Activated CD8-positive, alpha-beta T cell treated with anti-CD3 and anti-CD28 coated beads for 36 hours (primary cell): ENCODE results near the gene INPP5A. TPM values are rescaled to one million over a fixed set of nuclear protein-coding genes. Genes with fewer than 3 reads are reported as not detected.

ENCODE experiments used
- ATAC-seq: fragments of 200-7000 bp; cut with Tn5 transposase; one replicate; pipeline ENCODE4 v1.10.0; 2021; ENCODE audit warnings: mild to moderate bottlenecking, moderate library complexity
- CTCF ChIA-PET: fragments of 350-600 bp; sonication (Branson Sonifier 250); formaldehyde crosslinking; loops from one replicate; lab custom pipeline; 2021; ENCODE audit warnings: antibody characterized with exemption; lab: Charles Lee
- POLR2A ChIA-PET: fragments of 350-600 bp; sonication (Branson Sonifier 250); formaldehyde crosslinking; loops from one replicate; lab custom pipeline; 2021; ENCODE audit warnings: antibody characterized with exemption; lab: Charles Lee
- DNase-seq: peaks from one replicate; pipeline ENCODE4 v3.0.0-alpha.2; 2020
- H3K27ac Mint-ChIP-seq: one replicate; pipeline ENCODE4 v1.8.0; 2021; ENCODE audit warnings: mild to moderate bottlenecking, mixed read lengths
- H3K27me3 Mint-ChIP-seq: one replicate; pipeline ENCODE4 v1.8.0; 2021; ENCODE audit warnings: mixed read lengths
- H3K36me3 Mint-ChIP-seq: one replicate; pipeline ENCODE4 v1.8.0; 2021; ENCODE audit warnings: low read depth, mixed read lengths
- H3K4me1 Mint-ChIP-seq: one replicate; pipeline ENCODE4 v1.8.0; 2021; ENCODE audit warnings: low read depth, mixed read lengths
- H3K4me3 Mint-ChIP-seq: one replicate; pipeline ENCODE4 v1.8.0; 2021; ENCODE audit warnings: mild to moderate bottlenecking, moderate library complexity, mixed read lengths
- H3K9me3 Mint-ChIP-seq: one replicate; pipeline ENCODE4 v1.8.0; 2021; ENCODE audit warnings: mixed read lengths
- CTCF ChIP-seq: fragments of 200-600 bp; IDR thresholded peaks from one replicate; pipeline ENCODE4 v1.8.0; 2022; ENCODE audit warnings: antibody characterized with exemption, mild to moderate bottlenecking
- intact Hi-C: fragments of 100-400 bp; cut with micrococcal nuclease; formaldehyde crosslinking; loops from one replicate; pipeline ENCODE4 v1.10.0; 2022
- total RNA-seq, 2 experiments: library from RNA; stranded (reverse); gene quantifications; one replicate each; pipeline ENCODE4 v1.2.3, GENCODE V29; 2021

Gene INPP5A
- total RNA-seq, 2 experiments from 2014 or later, result 9.6 to 10.4 TPM

GRCh38 chr10:132730573-132730953 is 193.0 kb downstream of the INPP5A start:
- ChIA-PET CTCF (no interaction called here), POLR2A (no interaction called here)
- no peak for TF ChIP-seq CTCF
- no peak for ATAC-seq
- H3K27ac Mint-ChIP-seq, result no peak overlapping the region
- DNase-seq, result no peak
- H3K36me3 Mint-ChIP-seq, result peaks cover 1% of the 10 kb centered on the region
- H3K9me3 Mint-ChIP-seq, result no peaks in the 10 kb centered on the region
- H3K4me1 Mint-ChIP-seq, result no peaks in the 10 kb centered on the region
- H3K27me3 Mint-ChIP-seq, result no peaks in the 10 kb centered on the region
- H3K4me3 Mint-ChIP-seq, result no peak overlapping the region
- intact Hi-C loops, result no loop called here

- POLR2A ChIA-PET, result no interaction called here
These were observed 194.9 kb downstream of the INPP5A start for GRCh38 chr10:132732518-132732917.

GRCh38 chr10:132733926-132734325 is 196.3 kb downstream of the INPP5A start:
- peaks cover 1% of the 10 kb centered on the region for H3K36me3 Mint-ChIP-seq
- POLR2A ChIA-PET, result no interaction called here

More at GRCh38 chr10:132732518-132732917, 194.9 kb downstream of the INPP5A start:
- DNase-seq, result no peak
- no peaks in the 10 kb centered on the region for H3K9me3 Mint-ChIP-seq
- CTCF ChIA-PET, result no interaction called here
- intact Hi-C loops, result no loop called here
- H3K27ac Mint-ChIP-seq, result no peak overlapping the region
- H3K36me3 Mint-ChIP-seq, result peaks cover 1% of the 10 kb centered on the region
- H3K4me3 Mint-ChIP-seq, result no peak overlapping the region
- ATAC-seq, result no peak
- no peak for TF ChIP-seq CTCF
- H3K4me1 Mint-ChIP-seq, result no peaks in the 10 kb centered on the region
- no peaks in the 10 kb centered on the region for H3K27me3 Mint-ChIP-seq

GRCh38 chr10:132735341-132735775 is 197.8 kb downstream of the INPP5A start:
- no peaks in the 10 kb centered on the region for H3K9me3 Mint-ChIP-seq
- no peak for TF ChIP-seq CTCF
- H3K27me3 Mint-ChIP-seq, result no peaks in the 10 kb centered on the region
- no peak overlapping the region for H3K4me3 Mint-ChIP-seq
- H3K27ac Mint-ChIP-seq, result no peak overlapping the region
- ChIA-PET CTCF (no interaction called here), POLR2A (no interaction called here)
- ATAC-seq (no peak), DNase-seq (no peak)
- H3K36me3 Mint-ChIP-seq, result no peaks in the 10 kb centered on the region
- H3K4me1 Mint-ChIP-seq, result no peaks in the 10 kb centered on the region
- intact Hi-C loops, result no loop called here

More at GRCh38 chr10:132733926-132734325, 196.3 kb downstream of the INPP5A start:
- DNase-seq (no peak), ATAC-seq (no peak)
- CTCF ChIA-PET, result no interaction called here
- intact Hi-C loops, result no loop called here
- H3K4me1 Mint-ChIP-seq, result no peaks in the 10 kb centered on the region
- H3K27me3 Mint-ChIP-seq, result no peaks in the 10 kb centered on the region
- no peaks in the 10 kb centered on the region for H3K9me3 Mint-ChIP-seq
- no peak overlapping the region for H3K4me3 Mint-ChIP-seq
- H3K27ac Mint-ChIP-seq, result no peak overlapping the region
- TF ChIP-seq CTCF, result no peak

- H3K4me3 Mint-ChIP-seq, result no peak overlapping the region
- intact Hi-C loops, result no loop called here
- ChIA-PET POLR2A (no interaction called here), CTCF (no interaction called here)
- DNase-seq, result no peak
- TF ChIP-seq CTCF, result no peak
- no peaks in the 10 kb centered on the region for H3K9me3 Mint-ChIP-seq
- no peak overlapping the region for H3K27ac Mint-ChIP-seq
- no peak for ATAC-seq
- H3K4me1 Mint-ChIP-seq, result no peaks in the 10 kb centered on the region
- no peaks in the 10 kb centered on the region for H3K27me3 Mint-ChIP-seq
- no peaks in the 10 kb centered on the region for H3K36me3 Mint-ChIP-seq
These were observed 198.4 kb downstream of the INPP5A start for GRCh38 chr10:132735923-132736391.
